Measurements from ENCODE around the gene ZNF629.
"Not testable (repeated sequence)": the region's sequence is repeated elsewhere in the genome, so short reads cannot be mapped to it uniquely, and the experiment has no call there.

ZNF629 gene

GRCh38 chr16:30786936-30787612, at the start of gene ZNF629:
Gene ZNF629, minus strand, starts transcription at chr16:30787205. Its CDS starts 2,723 bp downstream, at chr16:30784482.
- no peak for DNase-seq (ENCODE audit: low spot score)

GRCh38 chr16:30834130-30834740, 47.2 kb upstream of the ZNF629 start:
- DNase-seq (ENCODE audit: low spot score) = no peak

- no peak for DNase-seq (ENCODE audit: low spot score)
Observed at GRCh38 chr16:30830072-30830417, 43.0 kb upstream of the ZNF629 start.

- no peak for DNase-seq (ENCODE audit: low spot score)
Observed at GRCh38 chr16:30829130-30830071, 42.4 kb upstream of the ZNF629 start.

GRCh38 chr16:30821891-30822290, 34.9 kb upstream of the ZNF629 start:
- no peak for DNase-seq (ENCODE audit: low spot score)

- not testable (repeated sequence) for DNase-seq (ENCODE audit: low spot score)
Observed at GRCh38 chr16:30821441-30821840, 34.4 kb upstream of the ZNF629 start.

- DNase-seq (ENCODE audit: low spot score) = no peak
Observed at GRCh38 chr16:30820952-30821421, 34.0 kb upstream of the ZNF629 start.

- DNase-seq (ENCODE audit: low spot score) = no peak
Observed at GRCh38 chr16:30816769-30817168, 29.8 kb upstream of the ZNF629 start.

- DNase-seq (ENCODE audit: low spot score) = no peak
Observed at GRCh38 chr16:30813821-30814189, 26.8 kb upstream of the ZNF629 start.

GRCh38 chr16:30809675-30810074, 22.7 kb upstream of the ZNF629 start:
- not testable (repeated sequence) for DNase-seq (ENCODE audit: low spot score)

- DNase-seq (ENCODE audit: low spot score) = not testable (repeated sequence)
Observed at GRCh38 chr16:30808890-30809426, 22.0 kb upstream of the ZNF629 start.

GRCh38 chr16:30808146-30808545, 21.1 kb upstream of the ZNF629 start:
- DNase-seq (ENCODE audit: low spot score) = no peak

- peak; percentile 47 for DNase-seq (ENCODE audit: low spot score)
Observed at GRCh38 chr16:30805370-30806169, 18.6 kb upstream of the ZNF629 start.

GRCh38 chr16:30805056-30805369, 18.0 kb upstream of the ZNF629 start:
- DNase-seq (ENCODE audit: low spot score) = no peak

- no peak for DNase-seq (ENCODE audit: low spot score)
Observed at GRCh38 chr16:30802936-30803335, 15.9 kb upstream of the ZNF629 start.

GRCh38 chr16:30797670-30798309, 10.8 kb upstream of the ZNF629 start:
- DNase-seq (ENCODE audit: low spot score) = no peak

GRCh38 chr16:30794634-30795033, 7.6 kb upstream of the ZNF629 start:
- no peak for DNase-seq (ENCODE audit: low spot score)

- DNase-seq (ENCODE audit: low spot score) = no peak
Observed at GRCh38 chr16:30793508-30794069, 6.6 kb upstream of the ZNF629 start.

- no peak for DNase-seq (ENCODE audit: low spot score)
Observed at GRCh38 chr16:30787613-30788378, 791 bp upstream of the ZNF629 start.

All from germinal center (tissue), 1 donor.